GM13976 (cell line): ENCODE measurements around the gene AP3B1.

Experiments
- DNase-seq: peaks from one replicate; pipeline ENCODE4 v3.0.0; 2012; ENCODE audit warnings: low spot score
- in situ Hi-C: fragments of 300-500 bp; cut with MboI; formaldehyde crosslinking; loops from one replicate; pipeline ENCODE4 v1.12.0; 2022; ENCODE audit warnings: low sequenced_read_pairs, mixed read lengths, inconsistent platforms; ENCODE audit not compliant: unreplicated experiment
- TF ChIP-seq, protein P1 (sequence below): IDR thresholded peaks from 2 replicates; pipeline ENCODE4 v1.5.1; 2012; ENCODE audit warnings: borderline replicate concordance, mild to moderate bottlenecking; ENCODE audit not compliant: insufficient read depth; ENCODE audit errors: extremely low read depth, missing control alignments, control extremely low read depth

The AP3B1 gene

DNA sequence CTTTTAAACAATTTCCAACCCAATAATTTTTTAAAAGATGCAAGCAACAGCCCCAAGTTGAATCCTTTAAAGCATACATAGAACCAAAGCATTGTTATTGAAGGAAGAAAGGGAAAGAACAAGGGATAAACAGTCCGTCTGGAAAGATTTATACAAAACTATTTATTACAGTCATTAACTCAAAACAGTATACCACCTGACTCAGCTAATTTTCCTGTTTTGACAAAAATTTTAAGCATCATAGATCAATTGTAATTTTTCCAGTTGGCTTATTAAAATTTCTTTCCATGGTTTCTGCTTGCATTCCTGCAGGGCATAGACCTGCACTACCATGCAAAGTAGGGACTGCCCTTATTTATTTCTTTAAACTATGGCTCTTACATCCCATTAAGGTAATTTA lies 29.9 kb downstream of the AP3B1 start:
- DNase-seq, result no peak
- in situ Hi-C loops, result loop anchor here (25.0 kb wide), 2 partner anchors 402 to 1102 kb away; no protein-coding TSS in a partner anchor
- TF ChIP-seq, protein P1, sequence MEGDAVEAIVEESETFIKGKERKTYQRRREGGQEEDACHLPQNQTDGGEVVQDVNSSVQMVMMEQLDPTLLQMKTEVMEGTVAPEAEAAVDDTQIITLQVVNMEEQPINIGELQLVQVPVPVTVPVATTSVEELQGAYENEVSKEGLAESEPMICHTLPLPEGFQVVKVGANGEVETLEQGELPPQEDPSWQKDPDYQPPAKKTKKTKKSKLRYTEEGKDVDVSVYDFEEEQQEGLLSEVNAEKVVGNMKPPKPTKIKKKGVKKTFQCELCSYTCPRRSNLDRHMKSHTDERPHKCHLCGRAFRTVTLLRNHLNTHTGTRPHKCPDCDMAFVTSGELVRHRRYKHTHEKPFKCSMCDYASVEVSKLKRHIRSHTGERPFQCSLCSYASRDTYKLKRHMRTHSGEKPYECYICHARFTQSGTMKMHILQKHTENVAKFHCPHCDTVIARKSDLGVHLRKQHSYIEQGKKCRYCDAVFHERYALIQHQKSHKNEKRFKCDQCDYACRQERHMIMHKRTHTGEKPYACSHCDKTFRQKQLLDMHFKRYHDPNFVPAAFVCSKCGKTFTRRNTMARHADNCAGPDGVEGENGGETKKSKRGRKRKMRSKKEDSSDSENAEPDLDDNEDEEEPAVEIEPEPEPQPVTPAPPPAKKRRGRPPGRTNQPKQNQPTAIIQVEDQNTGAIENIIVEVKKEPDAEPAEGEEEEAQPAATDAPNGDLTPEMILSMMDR, result no peak

DNA sequence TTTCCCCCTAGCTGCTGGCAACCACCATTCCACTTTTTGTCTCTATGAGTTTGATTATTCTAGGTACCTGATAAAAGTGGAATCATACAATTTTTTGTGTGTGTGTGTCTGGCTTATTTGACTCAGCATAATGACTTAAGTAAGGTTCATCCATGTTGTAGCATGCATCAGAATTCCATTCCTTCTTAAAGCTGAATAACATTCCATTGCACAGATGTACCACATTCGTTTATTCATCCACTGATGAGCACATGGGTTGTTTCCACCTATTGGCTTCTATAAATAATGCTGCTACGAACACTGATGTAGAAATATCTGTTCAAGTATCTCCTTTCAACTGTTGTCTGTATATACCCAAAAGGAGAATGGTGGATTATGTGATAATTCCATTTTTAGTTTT lies 33.7 kb downstream of the AP3B1 start:
- in situ Hi-C loops, result loop anchor here (25.0 kb wide), 2 partner anchors 398 to 1098 kb away; no protein-coding TSS in a partner anchor
- no peak for DNase-seq
- TF ChIP-seq, protein P1, result no peak

DNA sequence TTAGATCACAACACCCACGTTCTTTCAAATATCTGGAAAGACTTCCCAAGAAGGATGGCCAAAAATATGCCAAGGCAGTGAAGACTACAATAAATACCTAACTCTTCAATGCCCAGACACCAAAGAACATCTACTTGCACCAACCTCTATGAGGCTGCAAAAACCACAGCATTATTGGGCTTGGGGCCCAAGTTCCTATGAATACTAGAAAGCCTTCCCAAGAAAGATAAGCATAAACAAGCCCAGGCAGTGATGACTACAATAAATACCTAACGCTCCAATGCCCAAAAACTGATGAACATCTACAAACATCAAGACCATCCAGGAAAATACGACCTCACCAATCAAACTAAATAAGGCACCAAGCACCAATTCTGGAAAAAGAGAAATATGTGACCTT lies 41.3 kb downstream of the AP3B1 start:
- TF ChIP-seq, protein P1, result no peak
- no peak for DNase-seq
- in situ Hi-C loops, result loop anchor here (25.0 kb wide), 2 partner anchors 391 to 1091 kb away; no protein-coding TSS in a partner anchor

DNA sequence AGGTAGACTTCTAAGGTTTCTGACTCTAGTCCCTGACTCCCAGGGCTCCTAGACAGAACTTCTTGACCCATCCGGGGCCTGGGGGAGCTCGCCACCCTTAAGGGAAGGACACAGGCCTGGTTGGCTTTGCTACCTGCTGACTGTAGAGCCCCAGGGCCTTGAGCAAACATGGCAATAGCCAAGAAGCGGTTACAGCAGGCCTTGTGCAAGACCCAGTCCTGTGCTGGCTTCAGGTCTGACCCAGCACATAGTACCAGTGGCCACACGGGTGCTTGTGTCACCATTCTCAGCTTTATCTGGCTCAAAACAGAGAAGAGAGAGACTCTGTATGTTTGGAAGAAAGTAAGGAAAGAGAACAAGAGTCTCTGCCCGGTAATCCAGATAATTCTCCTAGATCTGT lies 41.8 kb downstream of the AP3B1 start:
- in situ Hi-C loops, result loop anchor here (25.0 kb wide), 2 partner anchors 390 to 1090 kb away; no protein-coding TSS in a partner anchor
- TF ChIP-seq, protein P1, result no peak
- DNase-seq, result no peak

DNA sequence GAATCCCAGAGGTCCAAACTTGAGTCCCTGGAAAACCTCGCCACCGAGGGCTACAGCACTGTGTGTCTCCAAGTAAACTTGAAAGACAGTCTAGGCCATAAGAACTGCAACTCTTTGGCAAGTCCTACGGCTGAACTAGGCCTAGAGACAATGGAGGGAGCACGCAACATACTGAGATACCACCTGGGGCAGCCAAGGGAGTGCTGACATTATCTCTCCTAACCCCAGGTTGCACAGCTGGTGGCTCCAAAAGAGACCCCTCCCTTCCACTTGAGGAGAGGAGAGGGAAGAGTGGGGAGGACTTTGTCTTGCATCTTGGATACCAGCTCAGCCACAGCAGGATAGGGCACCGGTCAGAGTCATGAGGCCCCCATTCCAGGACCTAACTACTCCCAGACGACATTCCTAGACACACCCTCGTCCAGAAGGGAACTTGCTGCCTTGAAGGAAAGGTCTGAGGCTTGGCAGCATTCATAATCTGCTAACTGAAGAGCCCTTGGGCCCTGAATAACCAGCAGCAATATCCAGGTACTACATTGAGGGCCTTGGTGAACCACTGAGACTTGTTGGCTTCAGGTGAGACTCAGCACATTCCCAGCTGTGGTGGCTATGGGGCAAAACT lies 42.7 kb downstream of the AP3B1 start:
- in situ Hi-C loops, result loop anchor here (25.0 kb wide), 2 partner anchors 389 to 1089 kb away; no protein-coding TSS in a partner anchor
- TF ChIP-seq, protein P1, result no peak
- no peak for DNase-seq

DNA sequence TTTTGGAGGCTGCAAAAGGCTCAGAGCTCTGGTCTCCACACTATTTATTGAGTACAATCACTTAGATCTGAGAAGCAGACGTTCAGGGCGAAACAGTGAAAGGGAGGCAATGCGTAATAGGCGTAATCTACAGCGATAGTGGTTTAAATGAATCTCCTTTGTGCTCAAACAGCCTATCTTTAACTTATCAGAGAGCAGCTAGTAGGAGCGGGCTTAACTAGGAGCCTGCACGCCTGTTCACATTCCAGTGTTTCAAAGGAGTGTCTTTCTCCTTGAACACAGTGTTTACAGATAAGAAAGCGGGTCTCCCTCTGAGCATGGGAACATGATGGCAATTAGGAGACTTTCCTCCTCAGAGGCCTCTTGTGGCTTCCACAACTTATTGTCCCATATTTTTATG lies 49.4 kb downstream of the AP3B1 start:
- no peak for DNase-seq
- in situ Hi-C loops, result no loop called here
- TF ChIP-seq, protein P1, result no peak

DNA sequence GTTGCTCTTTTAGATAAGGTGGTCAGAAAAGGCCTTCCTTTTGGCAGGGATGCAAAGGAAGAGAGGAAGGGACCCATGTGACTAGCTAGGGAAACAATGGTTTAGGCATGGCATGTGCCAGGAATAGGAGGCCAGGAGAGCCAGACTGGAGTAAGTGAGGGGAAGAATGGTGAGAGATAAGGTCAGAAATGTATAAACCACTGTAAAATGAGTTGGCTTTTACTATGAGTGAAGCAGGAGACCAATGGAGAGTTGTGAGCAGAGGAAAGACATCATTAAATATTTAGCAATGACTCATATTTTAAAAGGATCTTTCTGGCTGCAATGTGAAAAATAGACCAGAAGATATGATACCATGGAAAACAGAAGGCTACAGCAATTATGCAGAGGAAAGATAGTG lies 50.9 kb downstream of the AP3B1 start:
- in situ Hi-C loops, result no loop called here
- TF ChIP-seq, protein P1, result no peak

More for the DNA sequence above, 50.9 kb downstream of the AP3B1 start:
- no peak for DNase-seq
